Fibroblast of lung (primary cell): ENCODE results near the gene PACRG. TPM values are rescaled to one million over a fixed set of nuclear protein-coding genes. Genes with fewer than 3 reads are reported as not detected.

Experiments used
- DNase-seq, 2 donors: peaks; one replicate each; pipeline versions ENCODE4 v3.0.0 to v3.0.0-alpha.2; 2010; ENCODE audit warnings: low read depth in 2 of 2
- H2AFZ ChIP-seq: 2 replicates; pipeline ENCODE4 v1.5.1; 2012; ENCODE audit warnings: low read length, control low read depth, inconsistent platforms
- H3K27ac ChIP-seq: 2 replicates; pipeline ENCODE4 v1.5.1; 2011; ENCODE audit warnings: low read length, control low read depth; ENCODE audit not compliant: insufficient read depth
- H3K27me3 ChIP-seq: 2 replicates; pipeline ENCODE4 v1.5.1; 2011; ENCODE audit warnings: mild to moderate bottlenecking, low read length; ENCODE audit not compliant: control insufficient read depth, insufficient read depth
- H3K36me3 ChIP-seq: 2 replicates; pipeline ENCODE4 v1.5.1; 2011; ENCODE audit warnings: low read length; ENCODE audit not compliant: control insufficient read depth, insufficient read depth
- H3K4me1 ChIP-seq: 2 replicates; pipeline ENCODE4 v1.5.1; 2011; ENCODE audit warnings: low read length; ENCODE audit not compliant: control insufficient read depth, insufficient read depth; ENCODE audit errors: extremely low read depth
- H3K4me2 ChIP-seq: 2 replicates; pipeline ENCODE4 v1.5.1; 2011; ENCODE audit warnings: low read length, control low read depth; ENCODE audit not compliant: insufficient read depth; ENCODE audit errors: extremely low read depth
- H3K4me3 ChIP-seq, 4 experiments: fragments of 200-600 bp in 1 of 4; sonication (generic) in 1 of 4; replicated peaks in 1 of 4; 2 replicates each; pipeline ENCODE4 v1.5.1; 2011 to 2016; ENCODE audit warnings: low read length in 4 of 4, low read depth in 3 of 4, mild to moderate bottlenecking in 3 of 4, control low read depth in 2 of 4, inconsistent platforms in 1 of 4, mixed read lengths in 1 of 4; ENCODE audit not compliant: insufficient read depth in 1 of 4; ENCODE audit errors: control extremely low read depth in 1 of 4
- H3K79me2 ChIP-seq: 2 replicates; pipeline ENCODE4 v1.5.1; 2012; ENCODE audit warnings: mild to moderate bottlenecking, low read length, inconsistent platforms; ENCODE audit not compliant: control insufficient read depth, insufficient read depth
- H3K9ac ChIP-seq: 2 replicates; pipeline ENCODE4 v1.5.1; 2011; ENCODE audit warnings: mild to moderate bottlenecking, low read length, control low read depth; ENCODE audit not compliant: insufficient read depth
- H3K9me3 ChIP-seq: 2 replicates; pipeline ENCODE4 v1.5.1; 2012; ENCODE audit warnings: low read depth, low read length; ENCODE audit not compliant: control insufficient read depth, insufficient read depth
- H4K20me1 ChIP-seq: 2 replicates; pipeline ENCODE4 v1.5.1; 2011; ENCODE audit warnings: low read length; ENCODE audit not compliant: control insufficient read depth, insufficient read depth; ENCODE audit errors: extremely low read depth
- CTCF ChIP-seq, 2 donors: IDR thresholded peaks in 1 of 2; conservative IDR thresholded peaks in 1 of 2; 1 replicate in 1 of 2; 2 replicates in 1 of 2; pipeline ENCODE4 v1.5.1; 2011 to 2012; ENCODE audit warnings: low read length in 2 of 2, control low read depth in 1 of 2, inconsistent platforms in 1 of 2, low read depth in 1 of 2, mild to moderate bottlenecking in 1 of 2
- EZH2 ChIP-seq: IDR thresholded peaks from 2 replicates; pipeline ENCODE4 v1.5.1; 2012; ENCODE audit warnings: low read length, control low read depth, mild to moderate bottlenecking; ENCODE audit errors: missing control alignments
- polyA plus RNA-seq, 2 donors: library from polyadenylated mRNA; depleted of rRNA in 1 of 2; stranded (reverse) in 1 of 2; unstranded in 1 of 2; fragments of >200 nt; gene quantifications; 2 replicates each; pipeline ENCODE4 v1.2.1, GENCODE V29; 2011 to 2012; ENCODE audit warnings: missing spikeins in 1 of 2
- total RNA-seq: library from RNA; depleted of rRNA; stranded (reverse); fragments of >200 nt; gene quantifications from 2 replicates; pipeline ENCODE4 v1.2.1, GENCODE V29; 2014

The PACRG gene
- total and polyA plus RNA-seq, 2 donors (not counting 1 experiment from before 2014, with no cell fraction given), result 0.30 to 0.66 TPM

- Histone ChIP-seq H3K79me2 (no peaks in the 10 kb centered on the region), H3K27me3 (no peaks in the 10 kb centered on the region), H3K4me1 (no peaks in the 10 kb centered on the region), H3K27ac (no peak overlapping the region), H3K4me2 (no peak overlapping the region), H2AFZ (no peak overlapping the region), H4K20me1 (no peaks in the 10 kb centered on the region), H3K9me3 (no peaks in the 10 kb centered on the region), H3K36me3 (no peaks in the 10 kb centered on the region), H3K9ac (no peak overlapping the region), H3K4me3 (no peak overlapping the region)
- DNase-seq, result no peak
- TF ChIP-seq EZH2 (no peak), CTCF (conservative IDR thresholded peaks at IDR 0.05 in 1 of 2, IDR thresholded peaks at IDR 0.05 in 1 of 2; ENCODE audit: low read depth in 1 of 2, low read length in 2 of 2) (no peak)
These were observed 310.5 kb downstream of the PACRG start for GRCh38 chr6:163038317-163038716.

GRCh38 chr6:163048345-163048744, 320.6 kb downstream of the PACRG start:
- Histone ChIP-seq H3K4me3 (no peak overlapping the region), H2AFZ (no peak overlapping the region), H3K79me2 (no peaks in the 10 kb centered on the region), H3K9ac (no peak overlapping the region), H3K4me2 (no peak overlapping the region), H4K20me1 (no peaks in the 10 kb centered on the region), H3K27ac (no peak overlapping the region), H3K9me3 (no peaks in the 10 kb centered on the region), H3K27me3 (no peaks in the 10 kb centered on the region), H3K36me3 (no peaks in the 10 kb centered on the region), H3K4me1 (no peaks in the 10 kb centered on the region)
- TF ChIP-seq CTCF (conservative IDR thresholded peaks at IDR 0.05 in 1 of 2, IDR thresholded peaks at IDR 0.05 in 1 of 2; ENCODE audit: low read depth in 1 of 2, low read length in 2 of 2) (no peak), EZH2 (no peak)
- DNase-seq, result peak in 1 of 2 donors; percentile 2

GRCh38 chr6:163053667-163054344, 326.0 kb downstream of the PACRG start:
- Histone ChIP-seq H3K27ac (no peak overlapping the region), H3K9me3 (no peaks in the 10 kb centered on the region), H3K27me3 (no peaks in the 10 kb centered on the region), H4K20me1 (no peaks in the 10 kb centered on the region), H3K4me2 (no peak overlapping the region), H3K4me3 (no peak overlapping the region), H3K4me1 (no peaks in the 10 kb centered on the region), H2AFZ (no peak overlapping the region), H3K9ac (no peak overlapping the region), H3K36me3 (no peaks in the 10 kb centered on the region), H3K79me2 (no peaks in the 10 kb centered on the region)
- no peak for DNase-seq
- TF ChIP-seq EZH2, result no peak
- TF ChIP-seq CTCF (conservative IDR thresholded peaks at IDR 0.05 in 1 of 2, IDR thresholded peaks at IDR 0.05 in 1 of 2; ENCODE audit: low read depth in 1 of 2, low read length in 2 of 2), result no peak
